ENCODE measurements around the gene TTC14. TPM values are rescaled to one million over a fixed set of nuclear protein-coding genes. Genes with fewer than 3 reads are reported as not detected.

The TTC14 gene
- 25.2 and 35.3 TPM in 2 replicates for total RNA-seq

GRCh38 chr3:180601688-180602666 is at the start of gene TTC14:
TSS of gene TTC14 (plus strand) at chr3:180602163. CDS start at chr3:180602262, 99 bp downstream.

Small RNAs within 50 kb of the gene (small RNA-seq; reads per million reads assigned to genes)
- gene AC068298.1 (not detected), gene RNU6-486P (not detected)

Other genes with a start within 250 kb of the TTC14 start
- 0.10 TPM in 1 of 2 replicates, not detected in the other for gene CCDC39, start 77.3 kb downstream of the TTC14 start, total RNA-seq